Stimulated activated CD4-positive, alpha-beta T cell treated with anti-CD3 and anti-CD28 coated beads, Interleukin-4, amount 100 ng/mL, for 48 hours (primary cell): ENCODE measurements around the gene CEMIP2.

ENCODE experiments used
- DNase-seq, 2 donors: peaks; one replicate each; pipeline ENCODE4 v3.0.0-alpha.2; 2020; ENCODE audit warnings: low read depth in 2 of 2

Gene CEMIP2

DNA sequence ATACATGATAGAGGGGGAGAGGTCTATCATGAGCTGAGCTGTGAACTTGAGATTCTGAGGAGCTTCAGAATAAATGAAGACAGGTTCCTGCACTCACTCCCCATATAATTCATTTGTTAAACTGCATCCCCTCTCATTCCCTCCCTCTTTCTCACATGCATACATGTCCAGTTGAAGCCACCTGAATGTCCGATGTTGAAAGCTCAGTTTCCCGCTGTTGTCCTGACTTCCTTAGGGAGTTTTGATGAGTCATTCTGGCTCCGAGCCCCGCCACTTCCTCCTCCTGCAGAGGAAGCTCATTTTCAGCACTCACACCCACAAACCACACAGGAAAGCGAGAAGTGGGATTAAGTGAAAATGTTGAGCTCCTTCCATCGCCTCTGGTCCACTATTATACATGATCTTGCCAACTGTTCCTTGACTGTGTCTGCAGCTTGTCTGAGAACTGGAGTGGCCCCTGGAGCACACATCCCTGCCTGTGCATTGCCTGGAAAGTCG is 121.2 kb downstream of the CEMIP2 start:
- no peak for DNase-seq

DNA sequence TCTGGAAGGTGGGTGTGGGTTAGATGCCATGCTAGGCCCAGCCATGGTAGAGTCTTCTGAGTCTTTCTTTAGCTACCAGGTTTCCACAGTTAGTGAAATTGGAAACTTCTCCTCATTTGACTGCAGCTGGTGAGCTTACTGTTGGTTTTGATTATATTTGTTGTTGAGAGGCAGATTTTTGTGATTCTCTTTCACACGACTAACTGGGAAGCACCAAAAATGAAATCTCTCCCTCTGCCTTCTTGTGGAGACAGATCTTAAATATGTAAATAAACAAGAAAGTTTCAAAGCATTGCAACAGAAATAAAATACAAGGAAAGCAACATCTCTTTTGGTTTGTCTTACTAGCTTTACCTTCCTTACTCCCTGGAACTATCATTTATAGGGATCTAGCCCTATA is 122.2 kb downstream of the CEMIP2 start:
- DNase-seq: no peak

DNA sequence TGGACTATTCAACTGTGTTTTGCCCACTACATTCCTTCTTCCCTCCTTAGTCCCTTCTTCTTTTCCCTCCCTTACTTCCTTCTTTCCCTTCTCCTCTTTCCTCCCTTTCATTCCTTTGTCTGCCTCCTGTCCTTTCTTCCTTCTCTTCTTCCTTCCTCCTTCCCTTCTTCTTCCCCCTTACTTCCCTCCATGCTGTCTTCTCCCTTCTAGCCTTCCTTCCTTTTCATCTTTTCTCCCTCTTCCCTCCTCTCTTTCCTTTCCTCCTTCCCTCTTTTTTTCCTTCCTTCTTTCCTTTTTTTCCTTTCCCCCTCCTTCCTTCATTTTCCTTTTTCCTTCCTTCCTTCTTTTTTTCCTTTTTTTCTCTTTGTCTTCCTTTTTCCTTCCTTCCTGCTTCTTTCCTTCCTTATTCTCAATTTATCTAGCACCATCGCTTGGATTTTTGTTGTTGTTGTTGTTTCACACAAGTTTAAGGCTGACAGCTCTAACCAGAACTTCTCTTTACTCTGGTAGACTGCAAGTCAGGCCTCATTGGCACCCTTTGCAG is 123.4 kb downstream of the CEMIP2 start:
- no peak for DNase-seq

DNA sequence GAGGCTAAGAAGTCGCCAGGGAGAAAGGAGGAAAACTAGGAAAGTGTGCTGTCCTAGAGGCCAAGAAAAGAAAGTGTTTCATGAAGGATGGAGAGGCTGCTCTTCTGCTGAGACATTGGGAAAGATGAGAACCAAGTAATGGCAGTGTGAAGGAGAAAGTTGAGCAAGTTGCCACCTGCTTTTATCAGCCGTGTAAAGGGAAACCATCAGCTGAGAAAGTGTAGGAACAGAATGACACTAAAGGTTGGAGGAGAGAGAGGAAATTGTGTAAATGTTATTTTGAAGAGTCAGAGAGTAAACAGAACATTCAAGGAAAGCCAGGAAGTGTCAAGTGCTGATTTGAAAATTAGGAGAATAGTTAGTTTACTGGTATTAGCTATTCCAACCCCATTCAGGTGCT is 125.0 kb downstream of the CEMIP2 start:
- DNase-seq: no peak

DNA sequence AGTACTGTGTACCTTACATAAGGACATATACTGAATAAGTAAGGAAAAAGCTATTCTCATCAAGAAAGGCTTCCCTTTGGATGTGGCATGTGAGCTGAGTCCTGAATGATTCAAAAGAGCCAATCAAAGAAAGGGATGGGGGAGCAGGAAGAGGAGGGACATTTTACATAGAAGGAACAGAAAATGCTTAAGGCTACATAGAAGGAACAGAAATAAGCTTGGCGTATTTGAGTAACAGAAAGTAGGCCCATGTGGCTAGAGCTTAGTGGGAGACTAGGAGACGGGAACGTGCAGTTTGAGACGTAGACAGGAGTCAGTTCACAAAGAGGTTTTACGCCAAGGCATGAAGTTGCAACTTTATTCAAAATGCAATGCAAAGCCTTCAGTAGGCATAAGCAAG is 126.3 kb downstream of the CEMIP2 start:
- DNase-seq: no peak

DNA sequence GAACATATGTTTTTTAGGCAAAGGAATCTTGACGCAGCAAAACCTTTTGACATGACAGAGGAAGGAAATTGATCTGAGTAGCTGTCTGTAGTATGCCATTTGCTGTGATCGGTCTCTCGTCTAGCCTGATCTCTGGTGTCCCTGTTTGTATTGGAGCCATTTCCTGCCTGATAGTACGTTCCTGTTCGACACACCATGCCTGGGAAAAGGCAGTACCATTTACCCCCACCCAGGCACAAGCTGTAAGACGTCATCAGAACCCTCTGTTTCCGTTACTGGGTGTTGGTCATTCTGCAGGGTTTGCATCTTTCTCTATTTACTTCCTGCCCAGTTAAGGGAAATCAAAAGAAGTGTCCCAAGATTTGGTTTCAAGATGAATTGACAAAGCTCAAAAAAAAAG is 129.7 kb downstream of the CEMIP2 start:
- no peak for DNase-seq

DNA sequence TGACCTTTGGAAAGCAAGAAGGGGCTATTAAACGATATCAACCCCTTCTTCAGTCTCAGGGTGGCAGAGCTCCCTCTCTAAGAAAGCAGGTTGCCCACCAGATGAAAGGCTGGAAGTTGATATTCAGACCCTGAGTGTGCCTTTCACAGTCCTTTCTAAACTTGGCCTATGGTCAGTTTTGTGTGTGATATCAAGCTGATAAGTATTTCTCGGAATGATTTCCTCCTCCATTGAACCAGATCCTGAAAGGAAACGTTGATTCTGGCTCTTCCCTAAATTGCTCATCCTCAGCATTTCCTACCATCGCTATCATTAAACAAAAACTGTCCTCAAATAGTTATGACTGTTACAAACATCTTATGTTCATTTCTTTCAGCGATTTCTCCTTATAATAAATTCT is 130.4 kb downstream of the CEMIP2 start:
- no peak for DNase-seq

DNA sequence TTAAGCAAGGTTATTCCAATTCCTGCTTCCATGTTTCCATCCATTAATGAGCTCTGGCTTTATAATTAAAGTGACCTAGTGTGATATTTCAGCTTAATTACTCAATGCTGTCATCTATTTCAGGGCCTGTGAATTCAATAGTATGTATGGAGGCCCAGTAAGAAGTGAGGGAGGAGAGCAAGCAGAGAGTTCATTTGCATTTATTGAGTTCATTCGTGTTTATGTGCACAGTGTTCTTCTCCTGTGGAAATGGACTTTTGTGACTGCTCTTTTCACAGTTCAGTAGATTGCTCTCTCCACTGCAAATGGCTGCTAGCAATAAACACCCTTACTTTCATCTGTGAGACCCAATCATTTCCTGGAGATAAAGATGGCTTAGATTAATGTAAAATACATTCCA is 130.9 kb downstream of the CEMIP2 start:
- no peak for DNase-seq

DNA sequence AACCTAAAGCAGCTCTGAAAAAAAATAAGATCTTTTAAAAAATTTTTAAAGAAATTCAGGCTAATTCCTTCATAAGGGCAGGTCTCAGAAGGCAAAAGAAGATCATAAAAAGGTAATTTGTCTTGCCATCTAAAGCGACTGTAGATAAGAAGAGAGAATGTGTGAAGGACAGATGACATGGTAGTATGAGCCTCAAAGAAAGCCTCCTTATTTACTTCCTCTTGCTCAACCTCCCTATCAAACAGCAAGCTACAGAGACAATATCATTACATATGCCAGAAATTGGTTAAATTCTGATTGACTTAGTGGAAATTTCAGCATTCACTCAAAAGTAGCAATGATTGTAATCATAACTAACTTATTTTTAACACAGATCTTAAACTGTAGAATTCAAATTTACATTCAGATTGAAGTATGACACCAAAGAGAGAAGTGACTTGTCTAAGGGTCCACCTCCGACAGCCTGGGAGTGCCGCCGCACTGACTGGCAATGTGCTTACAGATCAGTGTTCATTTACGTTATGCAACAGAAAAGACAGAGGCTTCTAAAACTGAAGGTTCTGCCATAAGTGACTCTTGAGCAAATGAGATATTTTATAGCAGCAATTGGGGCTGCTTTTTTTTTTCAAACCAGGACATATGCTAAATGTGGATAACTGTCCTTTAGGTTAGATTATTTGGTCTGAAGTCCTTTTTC is 132.0 kb downstream of the CEMIP2 start:
- DNase-seq: no peak

DNA sequence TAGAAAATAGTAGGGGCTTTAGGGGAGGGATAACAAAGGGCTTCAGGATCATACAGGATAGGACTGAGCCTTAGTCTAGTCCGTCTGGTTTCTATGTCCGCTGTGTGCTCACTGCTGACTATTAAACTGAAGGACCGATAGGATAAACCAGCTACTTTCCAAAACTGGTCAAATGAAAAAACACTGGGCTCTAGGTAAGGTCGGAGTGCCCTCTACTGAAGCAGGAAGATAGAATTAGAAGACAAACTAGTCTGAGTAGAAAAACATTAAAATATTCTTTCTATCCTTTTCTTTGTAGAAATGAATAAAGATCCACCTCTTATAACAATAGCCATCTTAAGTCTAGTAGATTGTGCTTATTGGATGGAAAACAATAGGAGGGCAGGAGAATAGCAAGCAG is 133.6 kb downstream of the CEMIP2 start:
- no peak for DNase-seq
